ENCODE results near the gene KRR1.
A peak's percentile ranks its signal among the peaks of the same experiment; 100 is the strongest.
"Not testable (repeated sequence)": the region's sequence is repeated elsewhere in the genome, so short reads cannot be mapped to it uniquely, and the experiment has no call there.

The KRR1 gene

GRCh38 chr12:75503866-75504265, 7.5 kb downstream of the KRR1 start:
- DNase-seq (ENCODE audit: low read depth), result no peak
- TF ChIP-seq, protein P1, sequence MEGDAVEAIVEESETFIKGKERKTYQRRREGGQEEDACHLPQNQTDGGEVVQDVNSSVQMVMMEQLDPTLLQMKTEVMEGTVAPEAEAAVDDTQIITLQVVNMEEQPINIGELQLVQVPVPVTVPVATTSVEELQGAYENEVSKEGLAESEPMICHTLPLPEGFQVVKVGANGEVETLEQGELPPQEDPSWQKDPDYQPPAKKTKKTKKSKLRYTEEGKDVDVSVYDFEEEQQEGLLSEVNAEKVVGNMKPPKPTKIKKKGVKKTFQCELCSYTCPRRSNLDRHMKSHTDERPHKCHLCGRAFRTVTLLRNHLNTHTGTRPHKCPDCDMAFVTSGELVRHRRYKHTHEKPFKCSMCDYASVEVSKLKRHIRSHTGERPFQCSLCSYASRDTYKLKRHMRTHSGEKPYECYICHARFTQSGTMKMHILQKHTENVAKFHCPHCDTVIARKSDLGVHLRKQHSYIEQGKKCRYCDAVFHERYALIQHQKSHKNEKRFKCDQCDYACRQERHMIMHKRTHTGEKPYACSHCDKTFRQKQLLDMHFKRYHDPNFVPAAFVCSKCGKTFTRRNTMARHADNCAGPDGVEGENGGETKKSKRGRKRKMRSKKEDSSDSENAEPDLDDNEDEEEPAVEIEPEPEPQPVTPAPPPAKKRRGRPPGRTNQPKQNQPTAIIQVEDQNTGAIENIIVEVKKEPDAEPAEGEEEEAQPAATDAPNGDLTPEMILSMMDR (IDR thresholded peaks at IDR 0.05; ENCODE audit: low read depth, low read length, missing control alignments), result no peak
- no peak overlapping the region for H3K4me3 ChIP-seq (ENCODE audit: low read depth, low read length)

- TF ChIP-seq, protein P1 (IDR thresholded peaks at IDR 0.05; ENCODE audit: low read depth, low read length, missing control alignments), result no peak
- no peak for DNase-seq (ENCODE audit: low read depth)
- no peak overlapping the region for H3K4me3 ChIP-seq (ENCODE audit: low read depth, low read length)
These were observed 8.0 kb downstream of the KRR1 start for GRCh38 chr12:75503459-75503858.

DNA sequence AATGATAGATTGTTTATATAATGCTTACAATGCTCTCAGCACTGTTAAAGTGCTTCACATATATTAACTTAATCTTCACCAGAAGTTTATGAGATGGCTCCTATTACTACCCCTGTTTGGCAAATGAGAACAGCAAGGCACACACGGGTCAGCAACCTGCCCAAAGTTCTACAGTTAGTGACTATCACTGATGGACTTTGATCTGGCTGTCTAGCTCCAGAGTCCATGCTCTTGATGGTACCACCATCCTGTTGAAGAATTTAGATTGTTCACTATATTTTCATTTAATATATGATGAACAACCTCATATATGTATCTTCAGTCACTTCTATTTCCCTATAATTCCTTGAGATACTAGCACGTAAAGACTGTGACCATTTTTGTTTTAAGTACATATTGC, 20.2 kb downstream of the KRR1 start:
- no peak overlapping the region for H3K4me3 ChIP-seq (ENCODE audit: low read depth, low read length)
- TF ChIP-seq, protein P1 (IDR thresholded peaks at IDR 0.05; ENCODE audit: low read depth, low read length, missing control alignments), result no peak
- DNase-seq (ENCODE audit: low read depth), result no peak

- no peak for DNase-seq (ENCODE audit: low read depth)
- TF ChIP-seq, protein P1 (IDR thresholded peaks at IDR 0.05; ENCODE audit: low read depth, low read length, missing control alignments), result no peak
- no peak overlapping the region for H3K4me3 ChIP-seq (ENCODE audit: low read depth, low read length)
These were observed 21.7 kb downstream of the KRR1 start for GRCh38 chr12:75489613-75490210.

- DNase-seq (ENCODE audit: low read depth), result no peak
- TF ChIP-seq, protein P1 (IDR thresholded peaks at IDR 0.05; ENCODE audit: low read depth, low read length, missing control alignments), result no peak
- no peak overlapping the region for H3K4me3 ChIP-seq (ENCODE audit: low read depth, low read length)
These were observed 22.2 kb downstream of the KRR1 start for GRCh38 chr12:75489187-75489586.

- DNase-seq (ENCODE audit: low read depth), result no peak
- H3K4me3 ChIP-seq (ENCODE audit: low read depth, low read length), result no peak overlapping the region
- TF ChIP-seq, protein P1 (IDR thresholded peaks at IDR 0.05; ENCODE audit: low read depth, low read length, missing control alignments), result peak; percentile 39
These were observed 22.9 kb downstream of the KRR1 start for GRCh38 chr12:75488553-75488952.

DNA sequence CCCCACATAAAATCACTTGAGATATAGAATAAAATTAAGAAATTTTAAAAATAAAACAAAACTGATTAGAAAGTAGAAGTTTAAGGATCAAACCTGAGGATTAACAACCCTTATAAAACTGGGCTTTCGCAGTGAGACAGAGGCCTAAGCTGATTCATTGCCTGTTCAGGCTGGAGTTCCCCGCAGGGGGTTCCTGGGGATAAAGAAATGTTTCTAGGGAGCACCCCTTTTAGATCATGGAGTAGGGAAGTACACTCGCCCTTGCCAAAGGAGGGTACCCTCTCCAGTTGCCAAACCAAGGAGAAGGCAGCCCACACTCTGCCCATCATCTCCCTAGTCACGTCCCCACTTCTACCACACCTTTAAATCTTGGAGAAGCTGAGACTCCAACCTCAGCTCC, 24.1 kb downstream of the KRR1 start:
- no peak overlapping the region for H3K4me3 ChIP-seq (ENCODE audit: low read depth, low read length)
- TF ChIP-seq, protein P1 (IDR thresholded peaks at IDR 0.05; ENCODE audit: low read depth, low read length, missing control alignments), result no peak
- no peak for DNase-seq (ENCODE audit: low read depth)

DNA sequence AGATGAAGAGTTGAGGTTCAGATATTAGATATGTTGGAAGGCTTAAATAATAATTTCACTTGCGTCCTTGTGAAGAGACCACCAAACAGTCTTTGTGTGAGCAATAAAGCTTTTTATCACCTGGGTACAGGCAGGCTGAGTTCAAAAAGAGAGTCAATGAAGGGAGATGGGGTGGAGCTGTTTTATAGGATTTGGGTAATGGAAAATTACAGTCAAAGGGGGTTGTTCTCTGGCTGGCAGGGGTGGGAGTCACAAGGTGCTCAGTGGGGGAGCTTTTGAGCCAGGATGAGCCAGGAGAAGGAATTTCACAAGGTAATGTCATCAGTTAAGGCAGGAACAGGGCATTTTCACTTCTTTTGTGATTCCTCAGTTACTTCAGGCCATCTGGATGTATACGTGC, 27.0 kb downstream of the KRR1 start:
- H3K4me3 ChIP-seq (ENCODE audit: low read depth, low read length); DNase-seq (ENCODE audit: low read depth): not testable (repeated sequence)

Measured in GM12864 (cell line).